ENCODE measurements around the gene ARHGEF3.

ARHGEF3 gene

DNA sequence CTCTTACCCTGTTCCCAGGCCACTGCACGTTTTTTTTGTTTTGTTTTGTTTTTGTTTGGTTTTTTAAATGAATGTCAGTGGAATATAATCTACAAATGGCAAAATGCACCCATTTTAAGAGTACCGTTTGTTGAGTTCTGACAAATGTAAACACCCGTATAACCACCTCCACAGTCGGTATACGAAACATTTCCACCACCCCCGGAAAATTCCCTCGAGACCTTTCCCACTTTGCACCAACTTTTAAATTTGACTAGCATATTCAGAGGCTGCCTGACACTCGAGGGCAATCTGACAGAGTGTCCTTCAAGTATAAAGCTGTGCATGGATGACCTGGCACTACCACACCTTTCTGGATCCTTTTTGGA, 613 bp upstream of the ARHGEF3 start:
- Histone ChIP-seq H3K9me3 (ENCODE audit: control insufficient read depth, low read length) (no peaks in the 10 kb centered on the region), H3K4me1 (ENCODE audit: control insufficient read depth, insufficient read depth, low read length) (peaks cover 16% of the 10 kb centered on the region), H3K36me3 (ENCODE audit: control insufficient read depth, insufficient read depth, low read length, severe bottlenecking) (no peaks in the 10 kb centered on the region), H3K4me3 (ENCODE audit: low read length) (peak overlapping the region; percentile 85), H3K27me3 (replicated peaks; ENCODE audit: control insufficient read depth, insufficient read depth, low read length) (no peaks in the 10 kb centered on the region), H3K9ac (ENCODE audit: low read length) (peak overlapping the region; percentile 84)
- DNase-seq (ENCODE audit: low read depth), result no peak

GRCh38 chr3:56800832-56801661, 702 bp downstream of the ARHGEF3 start:
- Histone ChIP-seq H3K36me3 (ENCODE audit: control insufficient read depth, insufficient read depth, low read length, severe bottlenecking) (no peaks in the 10 kb centered on the region), H3K4me1 (ENCODE audit: control insufficient read depth, insufficient read depth, low read length) (peaks cover 19% of the 10 kb centered on the region), H3K27me3 (replicated peaks; ENCODE audit: control insufficient read depth, insufficient read depth, low read length) (no peaks in the 10 kb centered on the region), H3K4me3 (ENCODE audit: low read length) (peak overlapping the region; percentile 85), H3K9ac (ENCODE audit: low read length) (peak overlapping the region; percentile 84), H3K9me3 (ENCODE audit: control insufficient read depth, low read length) (no peaks in the 10 kb centered on the region)
- DNase-seq (ENCODE audit: low read depth), result no peak

GRCh38 chr3:56800130-56800831, 1.5 kb downstream of the ARHGEF3 start:
- Histone ChIP-seq H3K27me3 (replicated peaks; ENCODE audit: control insufficient read depth, insufficient read depth, low read length) (no peaks in the 10 kb centered on the region), H3K9me3 (ENCODE audit: control insufficient read depth, low read length) (no peaks in the 10 kb centered on the region), H3K9ac (ENCODE audit: low read length) (peak overlapping the region; percentile 50), H3K4me3 (ENCODE audit: low read length) (peak overlapping the region; percentile 85), H3K36me3 (ENCODE audit: control insufficient read depth, insufficient read depth, low read length, severe bottlenecking) (no peaks in the 10 kb centered on the region), H3K4me1 (ENCODE audit: control insufficient read depth, insufficient read depth, low read length) (peaks cover 27% of the 10 kb centered on the region)
- DNase-seq (ENCODE audit: low read depth), result no peak

- peak; percentile 92 for DNase-seq (ENCODE audit: low read depth)
- Histone ChIP-seq H3K9ac (ENCODE audit: low read length) (peak overlapping the region; percentile 50), H3K27me3 (replicated peaks; ENCODE audit: control insufficient read depth, insufficient read depth, low read length) (no peaks in the 10 kb centered on the region), H3K9me3 (ENCODE audit: control insufficient read depth, low read length) (no peaks in the 10 kb centered on the region), H3K4me1 (ENCODE audit: control insufficient read depth, insufficient read depth, low read length) (peaks cover 32% of the 10 kb centered on the region), H3K36me3 (ENCODE audit: control insufficient read depth, insufficient read depth, low read length, severe bottlenecking) (no peaks in the 10 kb centered on the region), H3K4me3 (ENCODE audit: low read length) (peak overlapping the region; percentile 21)
Observed at GRCh38 chr3:56799251-56799882, 2.4 kb downstream of the ARHGEF3 start.

DNA sequence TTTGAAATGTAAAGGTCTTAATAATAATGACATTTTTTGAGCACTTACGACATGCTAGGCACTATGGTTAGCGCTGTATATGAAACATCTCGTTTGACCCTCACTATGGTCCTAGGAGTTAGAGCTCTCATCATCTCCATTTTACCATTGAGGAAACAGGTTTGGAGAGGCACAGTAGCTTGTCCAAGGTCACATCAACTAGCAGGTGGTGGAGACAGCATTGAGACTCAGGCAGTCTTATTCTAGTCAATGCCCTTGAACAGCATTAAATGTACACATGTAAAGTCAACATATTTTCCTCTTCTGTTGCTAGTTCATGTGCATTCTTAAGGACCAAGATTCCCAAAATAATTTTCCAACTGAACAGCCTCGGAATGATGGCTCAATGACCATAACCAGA, 4.8 kb downstream of the ARHGEF3 start:
- H3K4me1 ChIP-seq (ENCODE audit: control insufficient read depth, insufficient read depth, low read length), result peaks cover 28% of the 10 kb centered on the region
- H3K27me3 ChIP-seq (replicated peaks; ENCODE audit: control insufficient read depth, insufficient read depth, low read length), result no peaks in the 10 kb centered on the region
- H3K9me3 ChIP-seq (ENCODE audit: control insufficient read depth, low read length), result no peaks in the 10 kb centered on the region
- H3K36me3 ChIP-seq (ENCODE audit: control insufficient read depth, insufficient read depth, low read length, severe bottlenecking), result no peaks in the 10 kb centered on the region
- no peak overlapping the region for H3K4me3 ChIP-seq (ENCODE audit: low read length)
- DNase-seq (ENCODE audit: low read depth), result no peak
- no peak overlapping the region for H3K9ac ChIP-seq (ENCODE audit: low read length)

DNA sequence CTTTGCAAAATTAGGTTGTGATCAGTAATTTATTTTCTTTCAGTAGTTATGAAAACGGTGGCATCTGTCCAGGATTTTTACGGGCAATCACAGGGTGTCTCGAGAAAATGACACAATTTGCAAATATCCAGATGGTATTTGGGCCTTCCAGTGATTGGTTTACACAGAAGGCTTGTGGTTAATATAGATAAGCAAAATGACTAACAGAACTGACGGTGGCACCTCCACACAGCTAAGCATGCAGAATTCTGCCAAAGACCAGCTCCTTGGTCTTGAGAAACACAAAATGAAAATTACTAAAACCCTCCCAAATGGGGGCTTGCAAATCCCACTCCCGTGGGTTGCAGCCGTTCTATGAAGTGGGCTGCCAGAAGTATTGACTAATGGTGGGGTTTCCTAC, 5.5 kb downstream of the ARHGEF3 start:
- no peak overlapping the region for H3K4me3 ChIP-seq (ENCODE audit: low read length)
- no peaks in the 10 kb centered on the region for H3K36me3 ChIP-seq (ENCODE audit: control insufficient read depth, insufficient read depth, low read length, severe bottlenecking)
- DNase-seq (ENCODE audit: low read depth), result peak; percentile 39

GRCh38 chr3:56795829-56796185, 5.9 kb downstream of the ARHGEF3 start:
- H3K9ac ChIP-seq (ENCODE audit: low read length), result no peak overlapping the region
- DNase-seq (ENCODE audit: low read depth), result no peak
- peaks cover 23% of the 10 kb centered on the region for H3K4me1 ChIP-seq (ENCODE audit: control insufficient read depth, insufficient read depth, low read length)
- no peaks in the 10 kb centered on the region for H3K27me3 ChIP-seq (replicated peaks; ENCODE audit: control insufficient read depth, insufficient read depth, low read length)
- H3K36me3 ChIP-seq (ENCODE audit: control insufficient read depth, insufficient read depth, low read length, severe bottlenecking), result no peaks in the 10 kb centered on the region
- H3K4me3 ChIP-seq (ENCODE audit: low read length), result no peak overlapping the region
- no peaks in the 10 kb centered on the region for H3K9me3 ChIP-seq (ENCODE audit: control insufficient read depth, low read length)

More for the DNA sequence above, 5.5 kb downstream of the ARHGEF3 start:
- Histone ChIP-seq H3K9me3 (ENCODE audit: control insufficient read depth, low read length) (no peaks in the 10 kb centered on the region), H3K9ac (ENCODE audit: low read length) (no peak overlapping the region), H3K27me3 (replicated peaks; ENCODE audit: control insufficient read depth, insufficient read depth, low read length) (no peaks in the 10 kb centered on the region), H3K4me1 (ENCODE audit: control insufficient read depth, insufficient read depth, low read length) (peaks cover 27% of the 10 kb centered on the region)

DNA sequence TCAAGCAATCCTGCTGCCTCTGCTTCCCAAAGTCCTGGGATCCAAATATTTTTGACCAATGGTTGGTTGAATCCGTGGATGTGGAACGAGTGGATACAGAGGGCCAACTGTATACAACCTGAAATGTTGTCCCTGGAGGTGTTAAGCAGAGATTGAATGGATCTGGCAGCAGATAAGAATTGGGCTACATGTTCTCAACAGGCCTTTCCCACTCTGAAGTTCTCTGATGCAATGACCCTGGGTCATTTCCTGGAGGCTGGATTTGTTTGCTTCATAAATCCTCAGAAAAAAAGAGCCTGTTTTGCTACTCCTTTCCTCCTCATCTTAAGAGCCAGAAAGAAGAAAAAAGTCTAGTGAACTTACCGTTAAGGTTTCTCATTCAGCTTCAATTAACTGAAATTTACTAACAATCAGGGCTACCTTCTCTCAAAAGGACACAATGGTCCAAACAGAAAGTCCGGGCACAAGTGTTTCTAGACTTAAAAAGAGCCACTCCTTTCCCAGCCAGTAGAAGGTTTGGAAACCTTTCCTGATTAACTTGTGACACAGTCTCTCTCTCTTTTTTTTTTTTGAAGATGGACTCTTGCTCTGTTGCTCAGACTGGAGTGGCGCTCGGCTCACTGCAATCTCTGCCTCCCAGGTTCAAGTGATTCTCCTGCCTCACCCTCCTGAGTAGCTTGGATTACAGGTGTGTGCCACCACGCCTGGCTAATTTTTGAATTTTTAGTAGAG, 6.5 kb downstream of the ARHGEF3 start:
- DNase-seq (ENCODE audit: low read depth), result peak; percentile 50
- H3K27me3 ChIP-seq (replicated peaks; ENCODE audit: control insufficient read depth, insufficient read depth, low read length), result no peaks in the 10 kb centered on the region
- no peak overlapping the region for H3K4me3 ChIP-seq (ENCODE audit: low read length)
- no peaks in the 10 kb centered on the region for H3K9me3 ChIP-seq (ENCODE audit: control insufficient read depth, low read length)
- H3K4me1 ChIP-seq (ENCODE audit: control insufficient read depth, insufficient read depth, low read length), result peaks cover 23% of the 10 kb centered on the region
- no peak overlapping the region for H3K9ac ChIP-seq (ENCODE audit: low read length)
- H3K36me3 ChIP-seq (ENCODE audit: control insufficient read depth, insufficient read depth, low read length, severe bottlenecking), result no peaks in the 10 kb centered on the region

DNA sequence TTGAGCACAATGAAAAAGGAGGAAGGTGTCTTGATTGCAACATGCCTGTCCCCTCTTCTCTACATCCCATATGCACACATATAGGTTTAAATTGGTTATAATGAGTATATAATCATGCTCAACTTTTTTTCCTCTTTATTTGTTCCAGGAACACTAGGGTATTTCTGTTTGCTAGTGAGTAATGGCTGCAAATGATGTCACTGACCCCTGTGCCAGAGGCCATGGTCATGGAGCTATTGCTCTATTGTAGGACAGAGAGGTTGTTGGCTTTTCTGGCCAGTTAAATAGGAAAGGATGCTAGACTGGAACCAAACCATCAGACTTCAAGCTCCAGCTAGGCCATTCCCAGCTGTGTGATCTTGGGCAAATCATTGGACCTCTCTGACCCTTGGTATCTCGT, 9.6 kb downstream of the ARHGEF3 start:
- no peak for DNase-seq (ENCODE audit: low read depth)
- Histone ChIP-seq H3K27me3 (replicated peaks; ENCODE audit: control insufficient read depth, insufficient read depth, low read length) (no peaks in the 10 kb centered on the region), H3K4me3 (ENCODE audit: low read length) (no peak overlapping the region), H3K4me1 (ENCODE audit: control insufficient read depth, insufficient read depth, low read length) (peaks cover 16% of the 10 kb centered on the region), H3K9ac (ENCODE audit: low read length) (no peak overlapping the region), H3K36me3 (ENCODE audit: control insufficient read depth, insufficient read depth, low read length, severe bottlenecking) (no peaks in the 10 kb centered on the region), H3K9me3 (ENCODE audit: control insufficient read depth, low read length) (no peaks in the 10 kb centered on the region)

DNA sequence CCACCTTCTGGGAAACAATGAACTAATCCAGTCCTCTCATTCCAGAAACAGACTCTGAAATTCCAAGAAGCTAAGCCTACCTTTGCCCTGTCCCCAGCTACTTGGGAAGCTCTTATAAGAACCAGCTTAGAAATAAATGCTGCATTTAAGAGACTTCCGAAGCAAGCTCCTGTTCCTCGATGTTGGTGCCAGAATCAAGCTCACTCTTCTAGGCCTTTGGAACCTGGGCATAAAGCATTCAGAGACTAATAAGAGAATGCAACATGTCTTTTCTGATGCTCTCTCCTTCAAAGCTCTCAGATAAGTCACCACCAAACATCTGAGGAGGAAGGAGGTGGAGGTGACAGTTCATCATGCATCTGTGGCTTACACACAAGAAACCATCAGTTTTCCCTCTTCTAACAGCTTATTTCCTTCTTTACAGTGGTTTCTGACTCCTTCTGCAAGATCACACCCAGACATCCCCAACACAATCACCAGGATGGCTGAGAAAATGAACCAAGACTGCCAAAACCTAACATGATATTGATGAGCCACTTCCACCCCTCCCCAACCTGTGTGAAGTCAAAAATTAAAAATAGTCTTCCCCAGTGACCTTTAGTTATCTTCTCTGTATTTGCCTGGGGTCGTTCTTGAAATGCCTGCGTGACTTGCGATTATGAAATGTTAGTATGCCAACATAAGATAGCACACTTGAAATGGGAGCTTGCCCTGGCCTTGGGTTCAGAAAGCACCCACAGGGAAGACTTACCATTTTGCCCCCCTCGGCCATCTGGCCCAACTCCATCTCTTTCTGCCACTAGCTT, 11.5 kb downstream of the ARHGEF3 start:
- no peak for DNase-seq (ENCODE audit: low read depth)
- no peak overlapping the region for H3K9ac ChIP-seq (ENCODE audit: low read length)
- H3K27me3 ChIP-seq (replicated peaks; ENCODE audit: control insufficient read depth, insufficient read depth, low read length), result no peaks in the 10 kb centered on the region

More for the DNA sequence above, 11.5 kb downstream of the ARHGEF3 start:
- Histone ChIP-seq H3K9me3 (ENCODE audit: control insufficient read depth, low read length) (no peaks in the 10 kb centered on the region), H3K4me3 (ENCODE audit: low read length) (no peak overlapping the region), H3K36me3 (ENCODE audit: control insufficient read depth, insufficient read depth, low read length, severe bottlenecking) (no peaks in the 10 kb centered on the region), H3K4me1 (ENCODE audit: control insufficient read depth, insufficient read depth, low read length) (peaks cover 4% of the 10 kb centered on the region)

Measured in adipocyte (in vitro differentiated cells).